ENCODE results near the gene EMILIN1. TPM values are rescaled to one million over a fixed set of nuclear protein-coding genes. Genes with fewer than 3 reads are reported as not detected.
"Not testable (repeated sequence)": the region's sequence is repeated elsewhere in the genome, so short reads cannot be mapped to it uniquely, and the experiment has no call there.

EMILIN1 gene
- total and polyA plus RNA-seq, 3 donors from 2014 or later: 29.2 to 50.7 (median 35.9) TPM

- Histone ChIP-seq H3K27ac (no peak overlapping the region), H3K27me3 (no peaks in the 10 kb centered on the region), H3K4me1 (no peaks in the 10 kb centered on the region), H3K9me3 (no peaks in the 10 kb centered on the region), H3K4me3 (no peak overlapping the region), H3K36me3 (ENCODE audit: low read depth, missing control alignments) (no peaks in the 10 kb centered on the region)
- intact Hi-C loops (cut with DNase I; ENCODE audit: low total_unique reads): no loop called here
- DNase-seq: no peak
- TF ChIP-seq POLR2A (IDR thresholded peaks at IDR 0.05): no peak
- TF ChIP-seq CTCF (IDR thresholded peaks at IDR 0.05): no peak
- 80 to 91% methylated on average over 2 of the region's 2 CpGs for WGBS, 2 donors
These were observed 37.1 kb downstream of the EMILIN1 start for GRCh38 chr2:27115519-27115918.

GRCh38 chr2:27117995-27118524 is 39.6 kb downstream of the EMILIN1 start:
- H3K4me1 ChIP-seq: peaks cover 4% of the 10 kb centered on the region
- H3K9me3 ChIP-seq: no peaks in the 10 kb centered on the region
- H3K36me3 ChIP-seq (ENCODE audit: low read depth, missing control alignments): no peaks in the 10 kb centered on the region
- peak overlapping the region; percentile 39 to 56 for H3K4me3 ChIP-seq
- H3K27ac ChIP-seq: no peak overlapping the region
- intact Hi-C loops (cut with DNase I; ENCODE audit: low total_unique reads): no loop called here
- 19 to 42% methylated on average over 3 to 14 of the region's 14 CpGs for WGBS, 2 donors
- no peak for TF ChIP-seq CTCF (IDR thresholded peaks at IDR 0.05)
- DNase-seq: no peak
- no peaks in the 10 kb centered on the region for H3K27me3 ChIP-seq

- peak within 1 kb of the TSS; percentile 39 to 56 for H3K4me3 ChIP-seq
- TF ChIP-seq CTCF (IDR thresholded peaks at IDR 0.05) (no peak), POLR2A (IDR thresholded peaks at IDR 0.05) (no peak)
- H3K27me3 ChIP-seq: no peaks in the 10 kb centered on the region
- no peaks in the 10 kb centered on the region for H3K36me3 ChIP-seq (ENCODE audit: low read depth, missing control alignments)
- intact Hi-C loops (cut with DNase I; ENCODE audit: low total_unique reads): no loop called here
- no peak within 1 kb of the TSS for H3K27ac ChIP-seq
- H3K4me1 ChIP-seq: peaks cover 4% of the 10 kb centered on the region
- H3K9me3 ChIP-seq: no peaks in the 10 kb centered on the region
- 4 to 12% methylated on average over 15 to 38 of the region's 84 CpGs for WGBS, 2 donors
- no peak for DNase-seq
These were observed 40.3 kb downstream of the EMILIN1 start, which contains the start of gene CGREF1 for GRCh38 chr2:27118525-27119329. TSS of gene CGREF1 (minus strand) at chr2:27119128. CDS start at chr2:27104366, 14,762 bp downstream.

GRCh38 chr2:27119330-27119670 is 40.9 kb downstream of the EMILIN1 start:
- H3K9me3 ChIP-seq; H3K36me3 ChIP-seq (ENCODE audit: low read depth, missing control alignments); intact Hi-C loops (cut with DNase I; ENCODE audit: low total_unique reads); H3K27me3 ChIP-seq; H3K27ac ChIP-seq; H3K4me1 ChIP-seq; DNase-seq: not testable (repeated sequence)
- WGBS, 2 donors: 71 to 78% methylated on average over 8 of the region's 8 CpGs
- H3K4me3 ChIP-seq: peak overlapping the region in 1 of 2 donors; percentile 56

- Histone ChIP-seq H3K36me3 (ENCODE audit: low read depth, missing control alignments) (no peaks in the 10 kb centered on the region), H3K4me3 (no peak overlapping the region), H3K9me3 (no peaks in the 10 kb centered on the region), H3K4me1 (peaks cover 4% of the 10 kb centered on the region), H3K27me3 (no peaks in the 10 kb centered on the region), H3K27ac (no peak overlapping the region)
- DNase-seq: no peak
- WGBS, 2 donors: 85 to 96% methylated on average over 2 of the region's 2 CpGs
- intact Hi-C loops (cut with DNase I; ENCODE audit: low total_unique reads): no loop called here
- TF ChIP-seq POLR2A (IDR thresholded peaks at IDR 0.05): no peak
- TF ChIP-seq CTCF (IDR thresholded peaks at IDR 0.05): no peak
These were observed 43.5 kb downstream of the EMILIN1 start for GRCh38 chr2:27121906-27122305.
